Ovary (tissue), 9 donors: Measurements from ENCODE around the gene C1QTNF1. TPM values are rescaled to one million over a fixed set of nuclear protein-coding genes. Genes with fewer than 3 reads are reported as not detected.

Source experiments
- DNase-seq, 5 donors: peaks; one replicate each; pipeline ENCODE4 v3.0.0-alpha.2; 2019 to 2020
- H3K27ac ChIP-seq, 2 donors: fragments of 200-600 bp; one replicate each; pipeline versions ENCODE4 v1.5.1 to v1.8.0; 2019 to 2022
- H3K27me3 ChIP-seq: fragments of 200-600 bp; one replicate; pipeline ENCODE4 v1.8.0; 2022
- H3K36me3 ChIP-seq: fragments of 200-600 bp; sonication (generic); one replicate; pipeline ENCODE4 v1.5.1; 2019
- H3K4me1 ChIP-seq: one replicate; pipeline ENCODE4 v1.8.1; 2013; ENCODE audit warnings: mild to moderate bottlenecking, moderate library complexity; ENCODE audit not compliant: insufficient read depth
- H3K4me3 ChIP-seq: fragments of 200-600 bp; sonication (generic); one replicate; pipeline ENCODE4 v1.5.1; 2017
- H3K9me3 ChIP-seq, 2 donors: fragments of 200-600 bp in 1 of 2; sonication (generic) in 1 of 2; one replicate each; pipeline versions ENCODE4 v1.5.1 to v1.8.1; 2013 to 2019; ENCODE audit warnings: mild to moderate bottlenecking in 1 of 2, moderate library complexity in 1 of 2
- EP300 ChIP-seq: sonication (generic); formaldehyde crosslinking; IDR thresholded peaks from one replicate; pipeline ENCODE4 v1.6.1; 2017; ENCODE audit warnings: antibody characterized with exemption
- POLR2A ChIP-seq: fragments of 450-650 bp; IDR thresholded peaks from one replicate; pipeline ENCODE4 v1.6.1; 2017; ENCODE audit warnings: antibody characterized with exemption, mild to moderate bottlenecking, moderate library complexity
- WGBS, 3 donors: extraction: QIAGEN DNeasy Blood & Tissue Kit in 1 of 3; methylation state at CpG; one replicate each; pipeline versions ENCODE4 v1.1.5 to v1.1.7; 2013 to 2017; 5-methylcytosine and 5-hydroxymethylcytosine counted together
- intact Hi-C, 4 donors: fragments of 100-400 bp; cut with DNase I; formaldehyde crosslinking; loops; one replicate each; pipeline versions ENCODE4 v1.11.0 to v1.15.1; 2022 to 2023
- polyA plus RNA-seq, 2 donors: library from polyadenylated mRNA; stranded (reverse); fragments of 200-250 nt in 1 of 2; fragments of 350-450 nt in 1 of 2; fragmentation: Illumina TruSeq in 1 of 2; extraction: RNeasy Lipid Tissue Mini Kit (QIAGEN cat#74804) in 1 of 2; gene quantifications; one replicate each; pipeline ENCODE4 v1.2.3, GENCODE V29; 2013 to 2014
- total RNA-seq, 7 donors: library from RNA; depleted of rRNA in 2 of 7; stranded (reverse); fragments of >200 nt in 2 of 7; fragmentation: NEBNext Ultra II Directional in 3 of 7; extraction: Animal tissue kit (Norgen Biotek cat#: 25700) in 3 of 7; gene quantifications; one replicate each; pipeline versions ENCODE4 v1.1.0 to v1.2.4, GENCODE V29; 2016 to 2023
- TF ChIP-seq, protein P1 (sequence below), 3 donors: fragments of 450-650 bp in 2 of 3; fragments of 200-600 bp in 1 of 3; IDR thresholded peaks; one replicate each; pipeline versions ENCODE4 v1.5.1 to v1.8.0; 2016 to 2022; ENCODE audit warnings: antibody characterized with exemption in 3 of 3, mild to moderate bottlenecking in 1 of 3
- donor health status: DM: no; HTN: no; CAD: no; lungs with moderate emphysema.
- donor health status: DM: no; HTN: no; CAD: no.
- donor health status: Bipolar disorder and iron deficiency.
- donor health status: DM: yes; HTN: yes; CAD: no.
- donor health status: DM: no; HTN: no; CAD: no.
- donor health status: DM: yes; HTN: yes; CAD: no.

The C1QTNF1 gene
- total and polyA plus RNA-seq, 9 donors: 17.9 to 85.9 (median 53.5) TPM

DNA sequence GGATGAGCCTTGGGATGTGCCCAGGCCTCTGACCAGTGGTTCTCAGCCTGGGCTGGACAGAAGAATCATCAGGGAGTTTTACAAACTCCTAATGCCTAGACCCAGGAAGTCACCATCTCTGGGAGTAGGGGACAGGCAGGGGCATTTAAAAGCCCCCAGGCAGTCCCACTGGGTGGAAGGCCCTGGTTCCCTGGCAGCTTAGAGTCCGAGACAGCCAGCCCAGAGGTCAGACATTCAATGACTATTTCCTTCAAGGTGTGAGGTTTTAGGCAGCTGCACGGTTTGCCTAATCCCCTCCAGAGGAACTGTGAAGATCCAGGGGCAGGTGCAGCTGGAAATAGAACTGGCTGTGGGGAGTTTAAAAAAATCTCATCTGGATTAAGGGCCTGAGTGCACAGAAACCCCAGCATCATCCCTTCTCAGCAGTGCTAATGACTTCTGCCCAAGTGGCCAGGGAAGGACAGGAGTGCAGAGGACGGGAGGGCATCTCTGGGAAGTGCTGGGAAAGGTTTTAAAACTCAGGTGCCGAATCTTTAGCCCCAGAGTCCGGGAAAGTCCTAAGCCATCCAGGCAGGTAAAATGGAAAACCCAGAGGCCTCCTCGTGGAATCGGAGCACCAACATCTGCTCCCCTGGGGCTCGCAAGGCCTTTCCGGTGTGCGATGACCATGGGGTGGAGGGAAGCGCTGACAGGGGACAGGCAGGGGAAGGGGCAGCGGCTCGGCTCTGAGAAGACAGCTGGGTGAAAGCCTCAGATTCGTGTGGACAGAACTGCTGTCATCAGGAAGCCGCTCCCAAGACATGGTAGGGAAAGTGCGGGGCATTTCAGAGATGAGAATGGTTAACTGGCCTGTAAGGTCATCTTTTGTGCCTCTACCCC, 42.7 kb upstream of the C1QTNF1 start:
- intact Hi-C loops: no loop called here
- Histone ChIP-seq H3K9me3 (no peaks in the 10 kb centered on the region), H3K4me3 (no peak overlapping the region), H3K36me3 (no peaks in the 10 kb centered on the region), H3K27me3 (no peaks in the 10 kb centered on the region), H3K27ac (peak overlapping the region; percentile 60 to 75), H3K4me1 (peaks cover 28% of the 10 kb centered on the region)
- TF ChIP-seq POLR2A (no peak), EP300 (no peak)
- TF ChIP-seq, protein P1, sequence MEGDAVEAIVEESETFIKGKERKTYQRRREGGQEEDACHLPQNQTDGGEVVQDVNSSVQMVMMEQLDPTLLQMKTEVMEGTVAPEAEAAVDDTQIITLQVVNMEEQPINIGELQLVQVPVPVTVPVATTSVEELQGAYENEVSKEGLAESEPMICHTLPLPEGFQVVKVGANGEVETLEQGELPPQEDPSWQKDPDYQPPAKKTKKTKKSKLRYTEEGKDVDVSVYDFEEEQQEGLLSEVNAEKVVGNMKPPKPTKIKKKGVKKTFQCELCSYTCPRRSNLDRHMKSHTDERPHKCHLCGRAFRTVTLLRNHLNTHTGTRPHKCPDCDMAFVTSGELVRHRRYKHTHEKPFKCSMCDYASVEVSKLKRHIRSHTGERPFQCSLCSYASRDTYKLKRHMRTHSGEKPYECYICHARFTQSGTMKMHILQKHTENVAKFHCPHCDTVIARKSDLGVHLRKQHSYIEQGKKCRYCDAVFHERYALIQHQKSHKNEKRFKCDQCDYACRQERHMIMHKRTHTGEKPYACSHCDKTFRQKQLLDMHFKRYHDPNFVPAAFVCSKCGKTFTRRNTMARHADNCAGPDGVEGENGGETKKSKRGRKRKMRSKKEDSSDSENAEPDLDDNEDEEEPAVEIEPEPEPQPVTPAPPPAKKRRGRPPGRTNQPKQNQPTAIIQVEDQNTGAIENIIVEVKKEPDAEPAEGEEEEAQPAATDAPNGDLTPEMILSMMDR (IDR thresholded peaks at IDR 0.05): no peak
- WGBS, 3 donors: 87 to 90% (median 88%) methylated on average over 16 of the region's 16 CpGs
- DNase-seq: no peak

DNA sequence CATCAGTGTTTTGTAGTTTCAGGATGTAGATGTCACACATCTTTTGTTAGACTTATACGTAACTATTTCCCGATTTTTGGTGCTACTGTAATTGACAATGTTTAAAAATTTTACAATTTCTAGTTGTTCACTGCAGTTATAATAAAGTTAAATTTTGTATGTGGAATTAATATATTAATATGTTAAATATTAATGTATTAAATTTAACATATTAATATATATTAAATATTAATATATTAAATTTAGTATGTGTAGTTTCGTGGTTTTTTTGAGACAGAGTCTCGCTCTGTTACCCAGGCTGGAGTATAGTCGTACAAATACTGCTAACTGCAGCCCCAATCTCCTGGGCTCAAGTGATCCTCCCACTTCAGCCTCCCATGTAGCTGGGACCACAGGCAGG, 38.6 kb upstream of the C1QTNF1 start:
- 89 to 91% (median 90%) methylated on average over 5 of the region's 5 CpGs for WGBS, 3 donors
- DNase-seq: no peak
- no peaks in the 10 kb centered on the region for H3K9me3 ChIP-seq
- H3K4me1 ChIP-seq: peaks cover 10% of the 10 kb centered on the region
- no peaks in the 10 kb centered on the region for H3K27me3 ChIP-seq
- intact Hi-C loops: no loop called here
- no peak overlapping the region for H3K4me3 ChIP-seq
- TF ChIP-seq POLR2A: no peak
- TF ChIP-seq EP300: no peak
- TF ChIP-seq, protein P1 (IDR thresholded peaks at IDR 0.05): no peak
- no peaks in the 10 kb centered on the region for H3K36me3 ChIP-seq
- no peak overlapping the region for H3K27ac ChIP-seq

DNA sequence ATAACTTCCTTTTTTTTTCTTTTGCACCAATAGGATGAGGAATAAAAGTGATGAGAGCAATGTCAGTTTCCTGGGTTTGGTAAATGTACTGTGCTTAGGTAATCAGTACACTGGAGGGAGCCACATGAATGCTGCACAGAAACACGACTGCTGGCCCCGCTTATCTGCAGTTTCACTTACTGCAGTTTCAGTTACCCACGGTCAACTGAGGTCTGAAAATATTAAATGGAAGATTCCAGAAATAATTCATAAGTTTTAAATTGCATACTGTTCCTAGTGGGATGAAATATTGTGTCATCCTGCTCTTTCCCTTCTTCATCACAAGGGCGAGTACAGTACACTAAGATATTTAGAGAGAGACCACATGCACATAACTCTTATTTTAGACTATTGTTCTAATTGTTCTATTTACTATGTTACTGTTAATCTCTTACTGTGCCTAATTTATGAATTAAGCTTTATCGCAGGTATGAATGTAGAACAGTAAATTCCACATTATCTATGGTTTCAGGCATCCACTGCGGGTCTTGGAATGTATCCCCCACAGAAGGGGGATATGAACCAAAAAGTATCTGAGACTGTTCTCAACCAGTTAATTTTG, 37.8 kb upstream of the C1QTNF1 start:
- peak in 1 of 5 donors; percentile 25 for DNase-seq
- 3 to 4% (median 3%) methylated on average over 6 of the region's 6 CpGs for WGBS, 3 donors
- peaks cover 8% of the 10 kb centered on the region for H3K4me1 ChIP-seq
- no peaks in the 10 kb centered on the region for H3K27me3 ChIP-seq
- no peaks in the 10 kb centered on the region for H3K36me3 ChIP-seq
- no peaks in the 10 kb centered on the region for H3K9me3 ChIP-seq
- intact Hi-C loops: no loop called here
- peak overlapping the region; percentile 27 for H3K4me3 ChIP-seq
- TF ChIP-seq, protein P1 (IDR thresholded peaks at IDR 0.05): peak in 2 of 3 donors; percentile 39 to 40
- TF ChIP-seq POLR2A (no peak), EP300 (no peak)
- peak overlapping the region; percentile 24 to 51 for H3K27ac ChIP-seq

DNA sequence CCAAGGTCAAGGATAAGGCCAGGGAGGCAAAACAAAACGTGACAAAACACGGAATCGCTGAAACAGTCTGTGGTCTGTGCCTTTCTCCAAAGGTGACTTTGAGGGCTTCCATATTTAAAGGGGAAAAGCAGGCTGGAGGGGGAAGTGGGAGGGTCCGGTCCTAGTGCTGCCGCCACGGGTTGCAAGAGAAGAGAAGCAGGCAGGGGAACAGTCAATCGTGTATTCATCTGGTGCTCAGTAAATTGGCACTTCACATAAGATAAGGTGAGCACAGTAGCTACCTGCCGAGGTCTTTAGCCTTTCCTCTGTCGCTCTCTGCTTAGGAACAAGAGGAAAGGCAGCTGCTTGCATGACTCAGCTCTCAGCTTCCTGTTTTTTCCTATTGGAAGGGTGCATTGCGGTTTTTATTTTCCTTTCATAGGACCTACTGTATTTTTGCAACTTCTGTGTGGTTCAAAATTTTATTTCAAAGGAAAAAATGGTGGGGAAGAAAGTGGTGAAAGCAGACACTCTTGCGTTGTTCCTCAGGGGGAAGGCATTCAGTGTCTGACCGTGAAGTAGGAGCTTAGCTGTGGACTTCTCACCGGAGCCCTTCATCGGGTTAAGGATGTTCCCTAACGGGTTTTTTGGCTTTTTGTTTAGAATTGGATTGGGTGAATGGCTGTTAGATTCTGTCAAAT, 37.2 kb upstream of the C1QTNF1 start:
- H3K4me1 ChIP-seq: peaks cover 8% of the 10 kb centered on the region
- no peaks in the 10 kb centered on the region for H3K9me3 ChIP-seq

More for the DNA sequence above, 37.2 kb upstream of the C1QTNF1 start:
- peak overlapping the region; percentile 27 for H3K4me3 ChIP-seq
- TF ChIP-seq POLR2A (no peak), EP300 (no peak)
- TF ChIP-seq, protein P1 (IDR thresholded peaks at IDR 0.05): no peak
- 1 to 3% (median 2%) methylated on average over 15 of the region's 15 CpGs for WGBS, 3 donors
- DNase-seq: peak in 1 of 5 donors; percentile 39
- no peaks in the 10 kb centered on the region for H3K36me3 ChIP-seq
- no peaks in the 10 kb centered on the region for H3K27me3 ChIP-seq
- H3K27ac ChIP-seq: peak overlapping the region; percentile 24 to 51
- intact Hi-C loops: no loop called here
